GM21529 (cell line): ENCODE data around the gene MITF.
"Not testable (repeated sequence)": the region's sequence is repeated elsewhere in the genome, so short reads cannot be mapped to it uniquely, and the experiment has no call there.

Experiments
- ATAC-seq: cut with Tn5 transposase; IDR thresholded peaks from one replicate; pipeline ENCODE4 v1.9.1; 2021; ENCODE audit not compliant: unreplicated experiment

MITF gene

GRCh38 chr3:69902386-69902785 is 163.1 kb downstream of the MITF start:
- no peak for ATAC-seq

- no peak for ATAC-seq
These were observed 167.2 kb downstream of the MITF start for GRCh38 chr3:69906351-69906966.

GRCh38 chr3:69907554-69907953 is 168.3 kb downstream of the MITF start:
- ATAC-seq = no peak

- ATAC-seq = not testable (repeated sequence)
These were observed 170.6 kb downstream of the MITF start for GRCh38 chr3:69909859-69910258.

- ATAC-seq = no peak
These were observed 174.2 kb downstream of the MITF start for GRCh38 chr3:69913422-69913821.

GRCh38 chr3:69914395-69914794 is 175.1 kb downstream of the MITF start:
- no peak for ATAC-seq

- ATAC-seq = no peak
These were observed 176.5 kb downstream of the MITF start for GRCh38 chr3:69915726-69916125.

GRCh38 chr3:69920009-69920408 is 180.7 kb downstream of the MITF start:
- not testable (repeated sequence) for ATAC-seq

GRCh38 chr3:69921651-69922050 is 182.4 kb downstream of the MITF start:
- ATAC-seq = no peak

GRCh38 chr3:69922521-69923000 is 183.3 kb downstream of the MITF start:
- ATAC-seq = no peak

GRCh38 chr3:69925506-69925905 is 186.2 kb downstream of the MITF start:
- no peak for ATAC-seq

GRCh38 chr3:69926385-69926784 is 187.1 kb downstream of the MITF start:
- ATAC-seq = no peak

GRCh38 chr3:69927571-69927970 is 188.3 kb downstream of the MITF start:
- ATAC-seq = no peak

GRCh38 chr3:69929019-69929418 is 189.8 kb downstream of the MITF start:
- ATAC-seq = no peak

- no peak for ATAC-seq
These were observed 191.3 kb downstream of the MITF start for GRCh38 chr3:69930564-69930963.

GRCh38 chr3:69932087-69932486 is 192.8 kb downstream of the MITF start:
- ATAC-seq = no peak

- ATAC-seq = no peak
These were observed 193.2 kb downstream of the MITF start for GRCh38 chr3:69932501-69932900.

- no peak for ATAC-seq
These were observed 195.1 kb downstream of the MITF start for GRCh38 chr3:69934398-69934797.

GRCh38 chr3:69936266-69936665 is 197.0 kb downstream of the MITF start:
- ATAC-seq = no peak

GRCh38 chr3:69938061-69938460 is 198.8 kb downstream of the MITF start:
- no peak for ATAC-seq

- ATAC-seq = no peak
These were observed 199.7 kb downstream of the MITF start for GRCh38 chr3:69938931-69939330.

- no peak for ATAC-seq
These were observed 201.8 kb downstream of the MITF start for GRCh38 chr3:69941037-69941436.

- ATAC-seq = no peak
These were observed 202.3 kb downstream of the MITF start for GRCh38 chr3:69941439-69942176.
